Stimulated activated CD8-positive, alpha-beta memory T cell treated with anti-CD3 and anti-CD28 coated beads, Interleukin-4, amount 100 ng/mL, for 24 hours (primary cell): ENCODE data around the gene SPTB.

ENCODE experiments used
- DNase-seq: peaks from one replicate; pipeline ENCODE4 v3.0.0-alpha.2; 2020; ENCODE audit warnings: low read depth

Gene SPTB

GRCh38 chr14:64850369-64851137 lies 29.2 kb downstream of the SPTB start:
- no peak for DNase-seq

- DNase-seq, result no peak
Observed at GRCh38 chr14:64849940-64850339, 29.8 kb downstream of the SPTB start.

- DNase-seq, result no peak
Observed at GRCh38 chr14:64848239-64848638, 31.5 kb downstream of the SPTB start.

GRCh38 chr14:64846319-64846718 lies 33.4 kb downstream of the SPTB start:
- DNase-seq, result no peak

GRCh38 chr14:64845878-64846277 lies 33.8 kb downstream of the SPTB start:
- DNase-seq, result no peak

DNA sequence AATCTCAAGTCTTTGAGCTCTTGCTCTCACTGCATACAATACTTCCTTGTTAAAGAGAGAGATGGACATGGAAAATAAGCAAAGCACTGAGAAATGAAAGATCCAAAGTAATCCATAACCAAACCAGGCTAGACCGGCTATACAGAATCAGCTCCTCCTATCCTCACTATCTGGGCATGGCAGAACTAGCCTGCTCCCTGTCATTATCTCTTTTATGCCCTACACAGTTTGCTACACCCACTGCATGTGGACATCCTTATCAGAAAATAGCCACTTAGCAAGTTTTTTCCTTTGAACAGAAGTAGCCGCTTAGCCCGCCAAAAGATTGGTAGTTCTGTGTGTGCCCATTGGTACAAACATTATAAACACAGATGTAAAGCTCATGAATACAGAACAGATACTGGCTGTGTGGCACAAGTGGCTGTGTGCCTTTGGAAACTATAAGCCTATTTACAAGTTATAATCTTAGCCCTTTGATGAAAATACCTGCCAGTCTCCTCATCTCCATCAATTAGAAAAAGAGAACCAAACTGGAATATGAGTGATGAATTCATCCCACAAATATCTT lies 34.7 kb downstream of the SPTB start:
- DNase-seq, result no peak

DNA sequence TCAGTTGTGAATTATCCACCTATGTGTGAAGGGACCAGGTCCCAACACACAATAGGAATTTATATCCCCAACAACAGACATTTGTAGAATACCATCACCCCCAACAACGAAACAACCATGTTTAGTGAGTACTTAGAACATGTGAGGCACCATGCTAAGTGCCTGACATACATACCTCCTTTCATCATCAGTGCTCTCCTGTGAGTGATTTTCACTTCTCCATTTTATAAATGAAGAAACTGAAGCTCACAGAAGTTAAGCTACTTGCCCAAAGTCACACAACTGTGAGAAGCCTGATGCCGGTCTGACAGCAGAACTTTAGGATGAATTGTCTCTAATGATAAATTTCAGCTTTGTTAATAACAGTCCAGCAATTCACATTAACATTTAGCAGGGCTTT lies 35.4 kb downstream of the SPTB start:
- no peak for DNase-seq

- no peak for DNase-seq
Observed at GRCh38 chr14:64843548-64843947, 36.2 kb downstream of the SPTB start.

GRCh38 chr14:64841772-64842750 lies 37.6 kb downstream of the SPTB start:
- no peak for DNase-seq

GRCh38 chr14:64841121-64841651 lies 38.5 kb downstream of the SPTB start:
- DNase-seq, result no peak

DNA sequence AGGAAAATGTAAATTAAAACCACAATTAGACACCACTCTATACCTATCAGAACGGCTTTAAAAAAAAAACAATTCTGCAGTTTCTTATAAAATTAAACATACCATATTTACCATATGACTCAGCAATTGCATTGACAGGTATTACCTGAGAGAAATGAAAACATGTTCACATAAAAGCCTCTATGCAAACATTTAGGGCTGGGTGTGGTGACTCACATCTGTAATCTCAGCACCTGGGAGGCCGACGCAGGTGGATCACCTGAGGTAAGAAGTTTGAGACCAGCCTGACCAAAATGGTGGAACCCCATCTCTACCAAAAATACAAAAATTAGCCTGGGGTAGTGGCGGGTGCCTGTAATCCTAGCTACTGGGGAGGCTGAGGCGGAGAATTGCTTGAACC lies 41.1 kb downstream of the SPTB start:
- DNase-seq, result no peak

DNA sequence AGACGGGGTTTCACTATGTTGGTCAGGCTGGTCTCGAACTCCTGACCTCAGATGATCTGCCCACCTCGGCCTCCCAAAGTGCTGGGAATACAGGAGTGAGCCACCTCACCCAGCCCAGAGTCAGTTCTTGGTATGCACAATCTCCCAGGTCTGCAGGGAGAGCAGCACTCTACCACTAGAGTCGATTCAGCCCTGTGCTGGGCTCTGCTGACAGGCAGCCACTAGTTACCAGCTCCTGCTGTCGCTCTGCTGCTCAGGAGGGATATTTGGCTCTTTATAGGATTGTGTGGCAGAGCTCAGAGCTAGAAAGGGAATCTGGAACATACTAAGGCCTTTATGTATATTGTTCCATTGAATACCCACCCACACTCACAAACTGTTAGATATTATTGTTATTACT lies 44.3 kb downstream of the SPTB start:
- no peak for DNase-seq

GRCh38 chr14:64834965-64835364 lies 44.7 kb downstream of the SPTB start:
- no peak for DNase-seq

DNA sequence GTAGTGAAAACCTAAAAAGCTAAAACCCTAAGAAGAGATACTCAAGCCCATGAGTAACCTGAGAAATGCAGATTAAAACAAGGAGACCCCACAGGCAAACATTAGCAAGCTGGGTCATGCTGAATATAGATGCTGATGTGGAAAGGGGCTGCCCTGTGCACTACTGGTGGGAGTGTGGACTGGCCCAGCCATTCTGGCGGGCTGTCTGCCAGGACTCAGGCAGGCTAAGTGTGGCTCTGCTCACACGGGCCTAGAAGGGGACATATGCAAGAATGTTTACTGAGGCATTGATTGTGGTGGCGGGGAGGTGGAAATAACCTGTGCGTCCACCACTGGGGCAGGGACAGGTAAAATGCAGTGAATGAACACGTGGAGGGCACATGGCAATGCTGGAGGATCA lies 48.3 kb downstream of the SPTB start:
- no peak for DNase-seq

- no peak for DNase-seq
Observed at GRCh38 chr14:64830961-64831360, 48.7 kb downstream of the SPTB start.

DNA sequence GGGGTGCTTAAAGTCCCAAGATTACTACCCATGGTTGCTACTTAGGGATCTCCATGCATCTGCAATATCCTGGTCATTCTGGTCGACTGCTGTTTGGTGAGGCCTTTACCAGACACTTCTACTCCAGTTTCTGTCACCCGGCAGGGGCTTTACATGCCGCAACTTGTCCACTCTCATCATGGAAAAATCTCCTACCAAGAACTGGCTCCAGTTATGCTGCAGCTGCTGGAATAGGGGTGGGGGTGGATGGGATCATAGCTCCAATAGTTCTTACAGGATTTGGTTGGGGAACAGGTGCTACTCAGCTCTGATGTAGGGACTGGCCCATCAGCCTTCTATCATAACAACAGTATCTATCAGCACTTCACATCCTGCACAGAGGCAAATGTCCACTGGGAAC lies 51.6 kb downstream of the SPTB start:
- DNase-seq, result no peak

DNA sequence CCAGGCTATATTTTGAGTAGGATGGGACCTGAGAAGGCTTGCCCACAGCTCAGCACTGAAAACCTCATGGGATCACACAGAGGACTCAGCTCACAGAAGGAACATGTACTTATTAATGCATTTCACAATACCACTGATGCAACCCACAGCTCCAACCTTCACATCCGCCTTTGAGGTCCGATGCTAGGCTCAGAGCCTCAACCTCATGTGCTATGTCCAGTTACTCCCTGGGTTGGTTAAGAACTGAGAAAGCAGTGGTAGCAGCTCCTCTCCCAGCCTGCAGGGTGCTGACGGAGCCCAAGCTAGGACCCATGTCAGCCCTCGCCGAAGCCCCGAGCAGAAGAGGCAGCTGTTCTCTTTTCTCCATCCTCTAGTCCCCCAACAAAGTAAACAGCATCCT lies 52.9 kb downstream of the SPTB start:
- no peak for DNase-seq

GRCh38 chr14:64826333-64826732 lies 53.4 kb downstream of the SPTB start:
- no peak for DNase-seq

DNA sequence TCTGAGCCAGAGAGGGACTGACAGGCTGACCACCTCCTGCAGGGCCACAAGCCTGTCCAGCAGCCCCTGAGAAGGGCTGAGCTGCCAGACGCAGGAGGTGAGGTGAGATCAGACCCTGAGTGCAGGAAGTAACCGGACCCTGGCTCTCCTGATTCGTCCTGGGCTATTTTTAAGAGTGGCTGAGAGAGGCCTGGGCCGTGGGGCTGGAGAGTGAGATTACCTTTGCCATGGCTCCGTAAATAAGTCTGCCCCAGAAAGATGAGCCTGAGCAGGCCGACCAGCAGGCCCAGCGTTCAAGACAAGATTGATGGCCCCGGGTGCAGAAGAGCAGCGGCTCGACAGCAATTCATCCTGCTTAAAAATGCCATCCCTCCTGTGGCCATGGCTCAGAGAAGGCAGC lies 54.2 kb downstream of the SPTB start:
- DNase-seq, result no peak

DNA sequence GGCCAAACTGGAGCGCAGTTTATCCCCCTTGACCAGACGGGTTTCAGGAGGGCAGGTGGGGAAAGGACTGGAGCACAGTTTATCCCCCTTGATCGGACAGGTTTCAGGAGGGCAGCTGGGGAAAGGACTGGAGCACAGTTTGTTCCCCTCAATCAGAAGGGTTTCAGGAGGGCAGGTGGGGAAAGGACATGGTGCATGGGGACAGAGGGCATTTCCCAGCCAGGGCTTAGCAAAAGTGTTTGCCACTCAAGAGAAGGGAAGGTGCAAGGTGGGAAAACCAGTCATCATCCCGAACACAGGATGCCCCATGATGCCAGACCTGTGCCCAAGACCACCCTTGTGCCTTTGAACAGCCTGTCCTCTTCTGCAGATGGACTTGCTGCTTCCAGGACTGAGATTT lies 54.7 kb downstream of the SPTB start:
- no peak for DNase-seq

DNA sequence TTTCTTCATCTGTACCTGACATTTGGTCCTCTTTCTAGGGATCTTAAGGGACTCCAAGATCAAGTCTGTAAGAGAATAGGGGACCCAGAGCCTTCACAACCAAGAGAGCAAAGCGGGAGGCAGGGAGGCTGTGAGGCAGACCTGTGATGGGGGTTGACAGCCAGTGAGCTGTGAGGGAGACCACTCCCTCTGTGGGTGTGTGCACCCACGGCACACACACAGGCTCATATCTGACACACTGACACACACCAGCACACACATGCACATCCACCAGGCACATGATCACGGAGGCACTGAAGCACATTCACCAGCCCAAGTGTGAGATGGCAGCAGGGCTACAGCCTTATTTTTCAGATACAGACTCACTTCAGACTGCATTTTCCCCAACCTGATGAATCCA lies 55.2 kb downstream of the SPTB start:
- no peak for DNase-seq

DNA sequence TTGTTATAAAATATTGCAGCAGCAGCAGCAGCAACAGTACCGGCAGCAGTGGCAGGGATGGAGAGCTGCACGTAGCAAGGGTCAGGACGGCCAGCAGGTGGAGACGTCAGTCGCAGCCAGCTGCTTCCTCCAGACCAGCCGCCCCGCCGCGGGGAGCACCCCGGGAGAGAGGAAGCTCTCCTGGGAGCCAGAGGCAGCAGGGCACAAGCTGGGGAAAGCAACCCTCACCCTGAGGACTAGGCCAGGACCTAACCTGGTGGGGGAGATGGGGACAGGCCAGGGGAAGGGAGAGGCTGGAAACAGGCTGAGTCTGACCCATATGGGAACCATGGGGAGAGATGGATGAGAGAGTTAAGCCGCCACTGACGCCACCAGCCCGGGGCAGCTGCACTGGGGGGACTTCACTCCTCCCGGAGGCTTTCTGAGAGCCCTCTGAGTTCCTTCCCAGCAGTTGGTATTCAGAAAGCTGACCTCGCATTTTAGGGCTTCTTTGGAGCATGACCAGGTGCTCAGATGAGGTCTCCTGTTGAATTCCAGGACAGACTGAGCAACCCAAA lies 56.3 kb downstream of the SPTB start:
- peak; percentile 45 for DNase-seq
